GM12892 (cell line): Measurements from ENCODE around the gene ACER1.

Experiments
- DNase-seq: peaks from one replicate; pipeline ENCODE4 v3.0.0; 2011; ENCODE audit not compliant: insufficient read length
- FAIRE-seq: peaks from 2 replicates; lab custom pipeline; 2011; peaks lifted over from hg19 to GRCh38; lab: Jason Lieb, UNC
- POLR2A ChIP-seq: IDR thresholded peaks from 2 replicates; pipeline ENCODE4 v1.6.1; 2011; ENCODE audit warnings: low read depth, low read length, control low read depth
- POLR2AphosphoS5 ChIP-seq: IDR thresholded peaks from 2 replicates; pipeline ENCODE4 v1.6.1; 2011; ENCODE audit warnings: low read depth, low read length, control low read depth
- TAF1 ChIP-seq: IDR thresholded peaks from 2 replicates; pipeline ENCODE4 v1.6.1; 2011; ENCODE audit warnings: low read depth, mild to moderate bottlenecking, control low read depth, low read length, borderline replicate concordance

The ACER1 gene

GRCh38 chr19:6269101-6269886 lies 64.1 kb downstream of the ACER1 start:
- TF ChIP-seq POLR2A (no peak), POLR2AphosphoS5 (no peak), TAF1 (no peak)
- no peak for FAIRE-seq
- DNase-seq: no peak

- FAIRE-seq (no peak), DNase-seq (no peak)
- TF ChIP-seq POLR2AphosphoS5 (no peak), TAF1 (no peak), POLR2A (no peak)
Observed at GRCh38 chr19:6268382-6268771, 65.0 kb downstream of the ACER1 start.

- DNase-seq (no peak), FAIRE-seq (no peak)
- TF ChIP-seq TAF1 (no peak), POLR2A (no peak), POLR2AphosphoS5 (no peak)
Observed at GRCh38 chr19:6267552-6268381, 65.6 kb downstream of the ACER1 start.

GRCh38 chr19:6264803-6265202 lies 68.6 kb downstream of the ACER1 start:
- TF ChIP-seq POLR2A (no peak), TAF1 (no peak), POLR2AphosphoS5 (no peak)
- DNase-seq: no peak
- no peak for FAIRE-seq

- FAIRE-seq: no peak
Observed at GRCh38 chr19:6263735-6264444, 69.5 kb downstream of the ACER1 start.

GRCh38 chr19:6263306-6263705 lies 70.1 kb downstream of the ACER1 start:
- no peak for FAIRE-seq

More at GRCh38 chr19:6263735-6264444, 69.5 kb downstream of the ACER1 start:
- DNase-seq: no peak
- TF ChIP-seq POLR2A: no peak
- no peak for TF ChIP-seq POLR2AphosphoS5
- TF ChIP-seq TAF1: no peak

GRCh38 chr19:6262519-6262918 lies 70.9 kb downstream of the ACER1 start:
- FAIRE-seq (no peak), DNase-seq (no peak)

More at GRCh38 chr19:6263306-6263705, 70.1 kb downstream of the ACER1 start:
- TF ChIP-seq TAF1 (no peak), POLR2AphosphoS5 (no peak), POLR2A (no peak)
- DNase-seq: no peak

GRCh38 chr19:6261883-6262282 lies 71.5 kb downstream of the ACER1 start:
- DNase-seq (no peak), FAIRE-seq (no peak)
- TF ChIP-seq POLR2AphosphoS5 (no peak), TAF1 (no peak), POLR2A (no peak)

More at GRCh38 chr19:6262519-6262918, 70.9 kb downstream of the ACER1 start:
- no peak for TF ChIP-seq TAF1
- TF ChIP-seq POLR2AphosphoS5: no peak
- no peak for TF ChIP-seq POLR2A

- no peak for DNase-seq
- TF ChIP-seq POLR2A (no peak), POLR2AphosphoS5 (no peak), TAF1 (no peak)
- FAIRE-seq: no peak
Observed at GRCh38 chr19:6260912-6261650, 72.3 kb downstream of the ACER1 start.

- DNase-seq (no peak), FAIRE-seq (no peak)
- TF ChIP-seq POLR2A: no peak
- no peak for TF ChIP-seq TAF1
- no peak for TF ChIP-seq POLR2AphosphoS5
Observed at GRCh38 chr19:6260376-6260775, 73.0 kb downstream of the ACER1 start.

- FAIRE-seq: no peak
- TF ChIP-seq POLR2A (no peak), POLR2AphosphoS5 (no peak), TAF1 (no peak)
- DNase-seq: no peak
Observed at GRCh38 chr19:6259312-6259861, 74.0 kb downstream of the ACER1 start.
